ENCODE measurements around the gene SLC17A7.

SLC17A7 gene

DNA sequence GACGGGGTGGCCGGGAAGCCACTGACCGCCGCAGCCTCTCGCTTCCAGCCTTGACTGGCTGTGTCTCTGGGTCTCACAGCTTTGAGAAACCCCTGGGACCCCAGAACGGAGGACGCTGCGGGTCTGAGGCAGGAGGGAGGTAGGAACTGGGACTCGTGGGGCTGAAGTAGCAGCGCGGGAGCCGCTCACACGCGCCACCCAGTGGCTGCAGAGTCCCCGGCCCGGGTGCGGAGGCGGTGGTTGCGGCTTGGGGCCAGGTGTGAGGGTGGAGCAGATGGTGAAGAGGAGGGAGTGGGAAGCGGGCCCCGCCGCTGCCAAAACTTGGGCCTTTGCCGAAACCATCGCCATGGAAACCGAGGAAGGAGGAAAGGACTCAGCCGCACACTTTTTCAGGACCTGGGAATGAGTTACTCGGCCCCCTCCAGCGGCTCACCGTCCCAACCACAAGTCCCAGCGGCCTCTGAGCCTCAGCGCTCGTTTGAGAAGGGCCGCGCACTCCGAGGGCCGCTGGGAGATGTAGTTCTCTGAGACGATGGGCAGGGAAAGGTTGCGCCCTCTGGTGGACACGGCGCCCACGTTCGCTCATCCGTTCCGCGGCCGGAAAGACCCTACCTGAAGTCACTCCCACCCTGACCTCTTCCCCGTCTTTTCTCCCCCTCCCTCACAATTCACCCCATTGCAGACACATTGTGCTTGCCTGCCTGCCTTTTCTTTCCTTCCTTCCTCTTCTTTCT is 2.2 kb upstream of the SLC17A7 start:
- peak; percentile 80 for FAIRE-seq

DNA sequence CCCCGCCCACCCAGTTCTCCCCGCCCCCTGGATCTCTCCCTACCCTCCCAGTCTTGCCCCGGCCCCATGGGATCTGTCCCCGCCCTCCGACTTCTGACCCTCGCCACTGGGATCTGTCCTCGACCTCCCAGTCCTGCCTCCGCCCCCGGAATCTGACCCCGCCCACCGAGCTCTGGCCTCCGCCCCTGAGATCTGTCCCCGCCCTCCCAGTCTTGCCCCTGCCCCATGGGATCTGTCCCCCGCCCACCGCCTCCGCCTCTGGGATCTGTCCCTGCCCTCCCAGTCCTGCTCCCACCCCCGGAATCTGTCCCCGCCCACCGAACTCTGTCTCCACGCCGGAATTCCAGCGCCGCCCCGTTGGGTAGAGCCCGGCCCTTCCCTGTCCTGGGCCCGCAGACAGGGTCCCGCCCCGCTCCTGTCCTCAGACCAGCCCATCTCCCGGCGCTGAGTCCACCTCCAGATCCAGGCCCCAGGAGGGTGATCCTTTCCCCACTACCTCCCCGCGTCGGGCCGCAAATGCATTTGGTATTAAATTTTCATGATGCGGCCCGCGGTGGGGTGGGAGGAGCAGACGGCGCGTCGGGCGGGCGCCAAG is 1.5 kb upstream of the SLC17A7 start:
- FAIRE-seq: no peak

DNA sequence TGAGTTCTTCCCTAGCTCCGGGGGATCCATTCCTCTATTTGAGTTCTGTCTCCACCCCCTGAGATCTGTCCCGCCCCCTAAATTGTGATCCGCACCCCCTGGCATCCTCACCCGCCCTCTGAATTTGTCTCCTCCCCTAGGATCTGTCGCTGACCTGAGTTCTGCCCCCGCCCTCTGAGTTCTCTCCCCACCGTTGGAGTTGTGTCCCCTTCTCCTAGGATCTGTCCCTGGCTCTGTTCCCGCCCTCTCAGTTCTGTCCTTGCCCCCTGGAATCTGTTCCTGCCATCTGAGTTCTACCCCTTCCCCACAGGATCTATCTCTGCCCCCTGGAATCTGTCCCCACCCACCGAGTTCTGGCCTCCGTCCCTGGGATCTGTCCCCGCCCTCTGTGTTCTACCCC is 1.0 kb upstream of the SLC17A7 start:
- FAIRE-seq: no peak

DNA sequence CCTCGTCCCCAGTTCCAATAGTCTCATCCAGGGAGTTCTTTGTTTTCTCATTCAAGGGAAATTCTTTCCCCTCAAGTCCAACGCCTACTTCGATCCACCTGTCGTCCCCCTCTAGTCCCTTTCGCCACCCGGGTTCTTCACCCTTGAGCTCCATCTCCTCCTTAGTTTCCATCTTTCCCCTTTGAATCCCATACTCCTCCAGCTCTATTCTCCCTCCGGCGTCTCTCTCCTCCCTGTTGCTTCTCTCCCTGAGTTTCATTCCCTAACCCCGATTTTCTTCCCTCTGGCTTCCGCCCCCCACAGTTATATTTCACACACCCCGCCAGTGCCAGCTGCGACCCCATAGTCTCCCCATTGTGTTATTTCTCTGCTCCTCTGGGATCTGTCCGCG is 628 bp upstream of the SLC17A7 start:
- FAIRE-seq: no peak

DNA sequence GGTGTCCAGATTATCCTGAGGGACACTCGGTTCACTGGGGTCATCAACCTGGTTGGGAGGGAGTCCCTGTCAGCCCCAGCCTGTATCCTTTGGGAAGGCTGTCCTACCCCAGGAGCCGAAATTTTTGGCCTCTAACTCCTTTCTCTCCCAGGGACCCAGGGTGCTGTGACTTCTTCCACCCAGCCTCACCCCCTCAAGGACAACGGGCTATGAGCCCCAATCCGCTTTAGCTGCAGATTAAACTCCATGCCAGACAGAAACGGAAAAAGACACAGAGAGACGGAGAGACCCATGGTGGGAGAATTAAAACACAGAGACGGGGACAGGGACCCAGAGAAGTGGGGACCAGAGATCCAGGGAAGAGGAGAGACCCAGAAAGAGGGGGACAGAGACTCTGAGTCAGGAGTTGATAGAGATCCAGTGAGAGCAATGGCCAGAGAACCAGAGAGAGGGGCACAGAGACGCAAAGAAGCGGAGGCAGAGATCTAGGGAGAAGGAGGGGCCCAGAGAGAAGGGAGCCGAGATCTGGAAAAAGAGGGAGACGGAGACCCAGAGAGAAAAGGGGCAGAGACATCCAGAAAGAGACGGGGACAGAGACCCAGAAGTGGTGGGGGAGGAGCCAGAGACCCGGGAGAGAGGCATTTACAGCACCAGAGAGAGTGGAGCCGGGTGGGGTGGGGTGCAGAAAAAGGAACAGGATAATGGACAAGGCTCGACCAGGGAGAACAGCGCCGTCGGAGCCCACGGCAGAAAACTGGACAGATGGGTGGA is 703 bp downstream of the SLC17A7 start:
- no peak for FAIRE-seq

DNA sequence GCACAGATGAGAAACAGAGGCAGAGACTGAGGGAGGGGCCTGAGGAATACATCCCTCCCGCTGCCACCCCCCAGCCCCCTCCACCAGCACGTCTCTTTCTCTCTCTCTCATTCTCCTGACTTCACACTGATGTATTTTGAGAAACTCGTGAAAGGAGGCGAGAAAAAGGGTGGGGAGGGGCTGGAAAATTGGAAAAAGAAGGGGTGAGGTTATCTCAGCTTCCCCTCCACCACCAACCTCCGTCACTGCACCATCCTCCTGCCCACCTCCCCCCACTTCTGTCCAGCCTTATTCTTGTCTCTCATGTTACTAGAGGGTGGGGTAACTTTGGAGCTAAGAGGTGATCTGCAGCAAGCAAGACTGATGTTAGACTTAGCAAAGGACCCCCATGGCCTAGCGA is 1.5 kb downstream of the SLC17A7 start:
- no peak for FAIRE-seq

DNA sequence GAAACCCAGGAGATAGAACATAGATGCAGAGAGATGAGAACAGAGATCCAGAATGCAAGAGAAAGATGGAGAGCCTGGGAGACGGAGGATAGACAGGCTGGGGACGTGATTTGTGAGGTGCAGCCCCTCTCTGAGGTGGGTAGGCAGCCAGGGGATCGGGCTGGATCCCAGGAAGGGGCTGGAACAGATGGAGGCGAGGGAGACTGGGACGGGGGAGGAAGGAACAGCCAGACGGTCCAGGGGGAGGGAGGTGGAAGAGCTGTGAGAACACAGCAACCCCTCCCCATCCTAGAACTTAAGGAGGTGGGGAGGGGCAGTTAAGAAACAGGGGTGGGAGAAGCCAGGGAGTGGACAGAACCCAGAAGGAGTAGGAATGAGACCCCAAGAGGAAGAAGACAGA is 3.1 kb downstream of the SLC17A7 start:
- FAIRE-seq: no peak

DNA sequence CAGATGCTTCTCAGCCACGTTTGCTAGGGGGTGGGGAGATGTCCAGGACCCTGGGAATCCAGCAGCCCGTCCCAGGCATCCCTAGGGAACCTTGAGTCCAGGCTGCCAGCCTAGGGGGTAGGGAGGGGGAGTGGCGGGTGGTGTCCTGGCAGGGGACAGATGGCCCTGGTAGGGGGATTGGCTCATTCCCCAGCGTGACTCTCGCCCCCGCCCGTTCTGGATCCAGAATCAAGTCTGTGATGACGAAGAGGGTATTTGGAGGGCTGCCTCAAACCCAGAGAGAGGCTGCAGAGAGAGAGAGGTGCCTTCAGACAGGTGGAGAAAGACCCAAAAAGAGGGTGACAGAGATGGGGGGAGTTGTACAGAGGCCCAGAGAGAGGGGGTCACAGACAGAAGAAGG is 4.1 kb downstream of the SLC17A7 start:
- no peak for FAIRE-seq

DNA sequence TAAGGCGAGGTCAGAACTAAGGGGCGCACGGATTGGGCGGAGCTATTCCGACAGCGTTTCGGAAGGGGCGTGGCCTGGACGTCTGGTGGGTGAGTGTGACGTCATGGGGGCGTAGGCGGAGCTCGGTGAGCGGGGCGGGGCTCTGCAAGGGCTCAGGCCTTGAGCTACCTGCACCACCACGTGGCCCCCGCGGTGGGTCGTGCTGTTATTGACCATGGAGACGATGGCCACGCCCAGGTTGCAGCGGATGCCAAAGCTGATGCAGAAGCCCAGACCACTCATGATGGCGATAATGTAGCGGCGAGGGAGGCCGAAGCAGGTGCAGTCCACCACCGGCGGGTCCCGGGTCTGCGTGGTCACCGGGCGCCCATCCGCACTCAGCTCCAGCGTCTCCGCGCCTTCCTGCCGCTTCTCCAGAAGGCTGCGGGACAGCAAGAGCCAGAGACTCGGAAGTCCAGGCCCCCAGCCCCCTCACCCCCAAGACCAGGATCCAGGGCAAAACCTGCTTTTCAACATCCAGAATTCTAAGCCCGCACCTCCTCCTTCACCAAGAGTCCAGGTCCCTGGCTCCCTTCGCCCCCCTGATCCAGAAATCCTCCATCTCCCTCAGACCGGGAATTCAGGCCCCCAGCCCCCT is 4.8 kb downstream of the SLC17A7 start:
- FAIRE-seq: no peak

DNA sequence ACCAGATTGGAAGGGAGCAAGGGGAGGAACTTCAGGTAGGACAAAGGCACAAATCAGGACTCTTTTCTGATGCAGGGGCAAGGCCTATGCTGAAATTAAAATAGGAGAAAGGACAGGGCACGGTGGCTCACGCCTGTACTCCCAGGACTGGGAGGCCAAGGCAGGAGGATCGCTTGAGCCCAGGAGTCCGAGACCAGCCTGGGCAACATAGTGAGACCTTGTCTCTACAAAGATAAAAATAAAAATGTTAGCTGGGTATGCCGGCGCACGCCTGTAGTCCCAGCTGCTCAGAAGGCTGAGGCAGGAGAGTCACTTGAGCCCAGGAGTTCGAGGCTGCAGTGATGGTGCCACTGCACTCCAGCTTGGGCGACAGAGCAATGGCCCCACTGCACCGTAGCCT is 5.7 kb downstream of the SLC17A7 start:
- FAIRE-seq: no peak

DNA sequence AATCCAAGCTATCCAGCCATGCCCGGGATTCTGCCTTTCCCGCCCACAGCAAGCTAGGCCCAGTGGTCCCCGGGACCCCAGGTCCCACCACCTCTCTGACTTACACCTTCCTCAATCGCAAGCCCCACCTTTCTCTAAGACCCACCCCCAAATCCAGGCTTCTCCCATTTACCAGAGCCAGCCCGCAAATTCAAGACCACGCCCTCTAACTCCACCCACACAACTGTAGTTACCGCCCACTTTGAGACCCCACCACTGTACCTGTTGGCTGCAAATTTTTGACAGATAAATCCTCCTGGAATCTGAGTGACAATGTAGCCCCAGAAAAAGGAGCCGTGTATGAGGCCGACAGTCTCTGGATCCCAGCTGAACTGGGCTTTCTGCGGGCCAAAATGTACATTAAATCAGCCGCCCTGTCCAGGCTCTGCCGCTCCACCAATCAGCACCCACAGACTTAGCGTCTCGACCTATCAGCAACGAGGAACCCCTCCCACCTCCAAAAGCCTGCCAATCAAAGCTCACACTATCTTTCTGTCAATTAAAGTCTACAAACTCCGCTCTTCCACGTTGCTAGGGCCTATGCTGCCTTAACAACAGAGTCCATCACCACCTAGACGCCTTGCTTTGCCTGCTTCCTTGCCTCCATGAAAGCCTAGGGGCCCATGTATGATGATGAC is 6.3 kb downstream of the SLC17A7 start:
- no peak for FAIRE-seq

DNA sequence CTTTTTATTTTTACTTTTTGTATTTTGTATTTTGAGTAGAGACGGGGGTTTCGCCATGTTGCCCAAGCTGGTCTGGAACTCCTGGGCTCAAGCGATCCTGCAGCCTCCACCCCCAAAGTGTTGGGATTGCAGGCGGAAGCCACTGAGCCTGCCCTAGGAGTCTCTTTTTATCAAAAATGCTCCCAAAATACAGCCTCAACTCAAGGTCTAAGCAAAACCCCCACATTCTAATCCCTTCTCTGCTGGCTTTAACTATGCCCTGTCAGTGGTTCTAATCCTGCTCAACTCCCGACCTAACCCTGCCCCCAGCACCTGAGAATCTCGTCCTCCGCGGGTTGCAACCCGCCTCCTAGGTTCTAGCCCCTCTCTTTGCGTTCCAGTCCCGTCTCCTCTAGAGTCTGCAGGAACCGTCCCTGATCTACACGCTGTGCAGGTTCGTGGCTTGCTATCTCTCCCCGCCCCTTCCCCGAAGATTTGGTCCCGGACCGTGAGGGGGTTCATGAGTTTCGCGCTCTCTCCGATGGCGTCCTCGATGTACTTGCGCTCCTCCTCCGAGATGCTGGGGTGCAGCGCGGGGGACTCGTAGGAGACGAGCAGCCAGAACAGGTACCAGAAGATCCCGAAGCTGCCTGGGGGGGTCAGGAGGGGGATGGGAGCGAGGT is 8.0 kb downstream of the SLC17A7 start:
- no peak for FAIRE-seq

DNA sequence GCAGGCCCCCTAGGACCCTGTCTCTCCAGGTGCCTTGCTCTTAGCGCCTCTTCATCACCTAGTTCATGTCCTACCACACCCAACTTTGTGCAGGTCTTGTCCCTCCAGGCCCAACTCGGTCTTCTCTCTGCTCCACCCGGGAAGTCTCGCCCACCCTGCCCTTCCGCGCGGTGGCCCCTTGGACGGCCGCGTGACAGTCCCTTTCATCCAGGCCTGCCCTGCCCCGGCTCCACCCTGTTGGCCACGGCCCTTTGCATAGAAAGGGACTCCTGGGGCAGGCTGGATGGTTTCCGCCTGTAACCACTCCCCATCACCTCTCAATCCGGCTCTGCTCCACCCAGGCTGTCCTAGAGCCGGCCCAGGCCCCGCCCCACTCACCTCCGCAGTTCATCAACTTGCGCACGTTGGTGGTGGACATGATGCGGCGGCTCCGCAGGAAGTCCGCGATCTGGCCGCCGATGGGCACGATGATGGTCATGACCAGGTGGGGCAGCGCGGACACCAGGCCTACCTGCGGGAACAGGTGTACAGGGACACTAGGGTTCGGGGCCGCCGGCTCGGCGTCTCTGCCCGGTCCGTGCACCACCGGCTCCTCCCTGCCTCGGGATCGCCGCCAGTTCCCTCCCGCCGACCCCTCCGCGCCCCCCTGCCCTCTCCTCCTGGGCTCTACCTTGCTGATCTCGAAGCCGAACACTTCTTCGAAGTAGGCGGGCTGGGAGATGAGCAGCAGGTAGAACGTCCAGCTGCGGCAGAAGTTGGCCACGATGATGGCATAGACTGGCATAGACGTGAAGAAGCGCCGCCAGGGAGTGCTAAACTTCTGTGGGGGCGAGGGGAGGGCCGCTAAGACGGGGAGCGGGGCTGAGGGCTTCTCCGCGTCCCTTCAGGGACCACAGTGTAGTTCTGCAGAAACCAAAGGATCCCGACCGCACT is 8.9 kb downstream of the SLC17A7 start:
- FAIRE-seq: no peak

DNA sequence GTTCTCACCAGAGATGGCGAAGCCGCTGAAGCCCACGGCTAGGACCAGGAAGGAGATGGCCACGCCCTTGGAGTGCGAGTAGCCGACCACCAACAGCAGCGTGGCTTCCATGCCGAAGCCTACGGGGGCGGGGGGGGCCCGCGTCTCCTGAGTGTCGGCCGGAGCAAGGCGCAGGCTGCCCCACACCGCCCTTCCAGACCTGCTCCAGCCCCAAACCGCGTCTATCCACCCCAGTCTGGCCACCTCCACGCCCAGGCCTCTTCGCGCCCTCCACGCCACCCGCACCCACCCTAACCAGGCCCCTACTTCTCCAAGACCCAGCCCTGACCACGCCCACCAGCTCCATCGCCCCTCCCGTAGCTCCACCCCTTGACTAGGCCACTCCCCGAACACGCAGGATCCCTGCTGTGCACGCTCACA is 10.0 kb downstream of the SLC17A7 start:
- no peak for FAIRE-seq

DNA sequence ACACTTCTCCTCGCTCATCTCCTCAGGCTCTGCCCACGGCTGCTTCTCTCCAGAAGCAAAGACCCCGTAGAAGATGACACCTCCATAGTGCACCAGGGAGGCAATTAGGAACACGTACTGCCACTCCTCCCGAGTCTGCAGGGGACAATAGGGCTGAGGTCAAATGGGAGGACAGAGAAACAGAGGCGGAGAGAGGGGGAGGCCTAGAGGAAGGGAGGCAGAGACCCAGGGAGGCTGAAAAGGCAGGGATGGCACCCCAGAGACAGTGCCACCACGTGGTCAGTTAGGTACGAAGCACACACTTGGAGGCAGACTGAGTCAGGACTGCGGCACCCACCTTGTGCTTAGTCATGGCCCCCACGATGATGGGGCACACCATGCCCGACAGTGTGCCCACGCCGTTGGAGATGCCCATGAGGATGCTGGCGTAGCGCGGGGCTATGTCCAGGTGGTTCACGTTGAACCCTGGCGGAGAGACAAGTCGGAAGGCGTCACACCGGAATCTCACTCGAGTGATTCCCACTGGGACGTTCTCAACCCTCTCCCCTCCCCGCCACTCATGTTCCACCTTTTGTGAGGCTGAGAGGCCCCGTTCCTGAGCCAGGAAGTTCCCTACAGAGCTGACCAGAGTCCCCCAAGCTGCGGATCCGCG is 10.5 kb downstream of the SLC17A7 start:
- FAIRE-seq: no peak

DNA sequence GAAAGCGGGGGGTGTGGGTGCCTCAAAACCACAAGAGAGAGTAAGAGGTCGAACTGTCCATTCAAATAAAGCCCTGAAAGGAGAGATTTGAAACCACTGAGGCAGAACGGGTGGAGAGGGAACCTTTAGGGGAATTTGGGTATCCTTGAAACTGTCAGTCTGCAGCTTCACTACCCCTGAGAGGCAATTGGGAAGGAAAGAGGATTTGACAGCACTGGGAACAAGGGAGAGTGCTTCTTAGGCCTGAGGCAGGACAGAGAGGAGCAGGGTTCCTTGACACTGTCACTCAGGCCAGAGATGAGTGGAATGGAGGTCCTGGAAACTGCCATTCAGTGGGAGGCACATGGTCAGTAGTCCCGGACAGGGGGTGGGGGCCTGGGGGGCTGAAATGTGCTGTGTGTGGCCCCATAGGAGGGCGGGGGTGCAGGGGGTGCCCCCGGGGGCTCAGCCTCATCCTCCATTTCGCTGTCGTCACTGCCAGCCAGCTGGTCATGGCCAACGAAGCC is 11.1 kb downstream of the SLC17A7 start:
- no peak for FAIRE-seq

DNA sequence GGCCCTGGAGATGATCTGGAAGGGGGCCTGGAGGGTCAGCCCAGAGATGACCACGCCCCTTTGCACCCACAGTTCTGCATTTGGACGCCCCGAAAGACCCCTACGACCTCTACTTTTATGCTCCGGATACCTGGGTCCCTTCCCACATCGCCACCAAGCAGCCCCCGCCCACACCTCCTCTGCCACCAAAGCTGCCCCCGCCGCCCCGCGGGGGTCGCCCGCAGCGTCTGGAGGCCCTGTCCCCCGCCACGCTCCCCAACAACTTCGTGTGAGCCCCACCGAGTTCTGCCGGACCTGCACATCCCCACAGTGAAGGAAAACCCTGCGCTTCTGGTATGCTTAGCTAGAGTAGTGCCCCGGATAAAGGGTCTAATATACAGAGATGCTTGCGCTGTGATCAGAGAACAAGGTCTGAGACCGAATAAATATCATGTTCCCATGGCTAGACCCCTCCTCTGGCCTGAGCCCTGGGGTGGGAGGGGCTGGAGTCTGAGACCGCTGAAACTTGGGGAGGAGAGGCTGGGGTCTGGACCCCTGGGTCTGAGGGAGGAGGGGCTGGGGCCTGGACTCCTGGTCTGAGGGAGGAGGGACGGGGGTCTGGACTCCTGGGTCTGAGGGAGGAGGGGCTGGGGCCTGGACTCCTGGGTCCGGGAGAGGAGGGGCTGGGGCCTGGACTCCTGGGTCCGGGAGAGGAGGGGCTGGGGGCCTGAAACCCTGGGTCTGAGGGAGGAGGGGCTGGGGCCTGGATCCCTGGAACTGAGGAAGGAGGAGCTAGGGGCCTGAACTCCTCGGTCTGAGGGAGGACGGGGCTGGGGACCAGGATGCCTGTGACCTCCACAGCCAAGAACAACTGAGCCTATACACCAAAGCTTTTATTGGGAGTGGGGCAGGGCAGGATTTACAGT is 12.5 kb downstream of the SLC17A7 start:
- FAIRE-seq: no peak

DNA sequence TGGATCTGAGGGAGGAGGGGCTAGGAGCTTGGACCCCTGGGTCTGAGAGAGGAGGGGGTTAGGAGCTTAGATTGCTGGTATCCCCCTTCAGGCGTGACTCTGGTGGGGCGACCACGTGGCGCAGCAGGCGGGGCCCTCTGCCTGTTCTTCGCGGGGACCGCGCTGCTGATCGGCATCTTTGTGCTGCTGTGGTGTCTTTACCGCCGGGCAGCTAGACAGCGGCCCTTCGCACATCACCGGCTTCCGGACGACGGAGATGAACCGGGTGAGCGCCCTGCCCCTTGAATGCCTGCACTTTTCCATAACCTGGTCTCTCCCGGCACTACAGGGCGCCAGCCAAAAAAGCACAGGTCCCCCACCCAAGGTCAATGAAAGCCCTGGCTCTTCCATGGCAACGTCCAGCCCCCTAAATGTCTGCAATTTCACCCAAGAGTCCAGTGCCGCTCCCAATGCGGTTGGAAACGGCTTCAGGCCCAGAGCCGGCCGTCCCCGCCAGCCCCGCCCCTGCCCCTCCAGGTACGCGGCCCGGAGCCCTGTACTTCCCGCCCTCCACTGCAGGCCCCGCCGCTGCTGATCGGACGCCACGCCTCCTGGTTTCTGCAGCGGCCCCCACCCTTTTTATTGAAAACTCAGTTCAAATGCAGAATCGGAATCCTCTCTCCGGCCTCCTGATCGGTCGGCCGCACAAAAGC is 13.3 kb downstream of the SLC17A7 start:
- no peak for FAIRE-seq

DNA sequence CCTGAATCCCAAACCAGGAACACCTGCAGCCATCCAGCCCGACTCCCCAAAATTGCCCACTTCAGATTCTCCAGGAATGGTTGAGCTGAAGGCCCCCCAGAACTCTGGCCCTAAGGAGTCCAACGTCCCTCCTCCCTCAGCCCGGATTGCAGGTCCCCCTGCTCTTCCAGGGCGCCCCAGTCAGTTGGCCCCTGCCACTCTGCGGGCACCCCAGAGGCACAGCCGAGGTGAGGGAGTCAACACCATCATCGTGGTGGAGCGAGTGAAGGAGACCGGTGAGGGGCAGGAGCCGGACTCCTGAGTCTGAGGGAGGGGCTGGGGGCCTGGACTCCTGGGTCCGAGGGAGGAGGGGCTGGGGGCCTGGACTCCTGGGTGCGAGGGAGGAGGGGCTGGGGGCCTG is 14.0 kb downstream of the SLC17A7 start:
- no peak for FAIRE-seq

Data from endometrium (tissue), 2 donors.